Caco-2 (cell line): ENCODE data around the gene PIPOX. TPM values are rescaled to one million over a fixed set of nuclear protein-coding genes. Genes with fewer than 3 reads are reported as not detected.

Experiments used
- BruUV-seq: library from RNA; stranded (reverse); fragments of 400-500 nt; replicated peaks from 2 replicates; lab custom pipeline; 2021; lab: Mats Ljungman, UMichigan
- CTCF ChIA-PET: fragments of 300-600 bp; sonication (Branson Sonifier 250); formaldehyde crosslinking; loops from one replicate; lab custom pipeline; 2022; ENCODE audit warnings: antibody characterized with exemption; lab: Charles Lee
- POLR2A ChIA-PET: fragments of 300-600 bp; sonication (Branson Sonifier 250); formaldehyde crosslinking; loops from one replicate; lab custom pipeline; 2022; ENCODE audit warnings: antibody characterized with exemption; lab: Charles Lee
- DNase-seq, 2 experiments: peaks; one replicate each; pipeline versions ENCODE4 v3.0.0 to v3.0.0-alpha.2; 2020 to 2022
- H3K27me3 ChIP-seq: replicated peaks from 2 replicates; pipeline ENCODE4 v1.6.0; 2011; ENCODE audit warnings: low read length; ENCODE audit not compliant: control insufficient read depth, insufficient read depth
- H3K36me3 ChIP-seq: 2 replicates; pipeline ENCODE4 v1.5.1; 2011; ENCODE audit warnings: low read length; ENCODE audit not compliant: control insufficient read depth, insufficient read depth
- H3K4me1 ChIP-seq: fragments of 250-450 bp; sonication (Bioruptor Pico); 2 replicates; pipeline ENCODE4 v1.5.1; 2020; ENCODE audit warnings: mild to moderate bottlenecking
- H3K4me3 ChIP-seq: 2 replicates; pipeline ENCODE4 v1.5.1; 2011; ENCODE audit warnings: low read depth, mild to moderate bottlenecking, control low read depth, low read length
- H3K9me3 ChIP-seq: fragments of 250-450 bp; sonication (Bioruptor Pico); 2 replicates; pipeline ENCODE4 v1.5.1; 2020; ENCODE audit warnings: mild to moderate bottlenecking, moderate library complexity
- H3K27ac Mint-ChIP-seq: one replicate; pipeline ENCODE4 v1.8.0; 2022; ENCODE audit warnings: mixed read lengths; ENCODE audit not compliant: unreplicated experiment
- H3K27me3 Mint-ChIP-seq: one replicate; pipeline ENCODE4 v1.8.0; 2022; ENCODE audit warnings: mixed read lengths; ENCODE audit not compliant: insufficient read depth, unreplicated experiment
- H3K36me3 Mint-ChIP-seq: one replicate; pipeline ENCODE4 v1.8.0; 2022; ENCODE audit warnings: mild to moderate bottlenecking, mixed read lengths; ENCODE audit not compliant: insufficient read depth, unreplicated experiment
- H3K4me1 Mint-ChIP-seq: one replicate; pipeline ENCODE4 v1.8.0; 2022; ENCODE audit warnings: low read depth, mixed read lengths; ENCODE audit not compliant: unreplicated experiment
- H3K4me3 Mint-ChIP-seq: one replicate; pipeline ENCODE4 v1.8.0; 2022; ENCODE audit warnings: mild to moderate bottlenecking, moderate library complexity, mixed read lengths; ENCODE audit not compliant: unreplicated experiment
- H3K9me3 Mint-ChIP-seq: one replicate; pipeline ENCODE4 v1.8.0; 2022; ENCODE audit warnings: mixed read lengths; ENCODE audit not compliant: unreplicated experiment
- CTCF ChIP-seq, 2 experiments: fragments of 200-600 bp in 1 of 2; IDR thresholded peaks; 1 replicate in 1 of 2; 2 replicates in 1 of 2; pipeline versions ENCODE4 v1.5.1 to v1.8.0; 2011 to 2022; ENCODE audit warnings: antibody characterized with exemption in 1 of 2, control low read depth in 1 of 2, inconsistent platforms in 1 of 2, low read depth in 1 of 2, low read length in 1 of 2, mild to moderate bottlenecking in 1 of 2, moderate library complexity in 1 of 2; ENCODE audit not compliant: insufficient read depth in 1 of 2, severe bottlenecking in 1 of 2, unreplicated experiment in 1 of 2
- intact Hi-C: fragments of 100-400 bp; cut with micrococcal nuclease; formaldehyde crosslinking; loops from one replicate; pipeline ENCODE4 v1.10.0; 2022; ENCODE audit not compliant: unreplicated experiment
- total RNA-seq: library from RNA; stranded (reverse); gene quantifications from 2 replicates; pipeline ENCODE4 v1.2.3, GENCODE V29; 2022

PIPOX gene
- total RNA-seq, 1 experiment from 2014 or later = 2.2 TPM

- H3K4me1 Mint-ChIP-seq = peaks cover 12% of the 10 kb centered on the region
- POLR2A ChIA-PET = no interaction called here
- no peaks in the 10 kb centered on the region for H3K27me3 Mint-ChIP-seq
Measured at GRCh38 chr17:29041091-29041490, 1.9 kb upstream of the PIPOX start.

GRCh38 chr17:29041571-29041970 lies 1.4 kb upstream of the PIPOX start:
- Histone ChIP-seq H3K4me3 (no peak overlapping the region), H3K4me1 (no peaks in the 10 kb centered on the region), H3K27me3 (no peaks in the 10 kb centered on the region), H3K36me3 (no peaks in the 10 kb centered on the region), H3K9me3 (no peaks in the 10 kb centered on the region)
- no TSS peak for BruUV-seq
- Mint-ChIP-seq H3K4me1 (peaks cover 17% of the 10 kb centered on the region), H3K27me3 (peaks cover 3% of the 10 kb centered on the region), H3K36me3 (no peaks in the 10 kb centered on the region), H3K27ac (no peak overlapping the region), H3K9me3 (no peaks in the 10 kb centered on the region), H3K4me3 (no peak overlapping the region)
- TF ChIP-seq CTCF (IDR thresholded peaks at IDR 0.05; ENCODE audit: insufficient read depth in 1 of 2, low read depth in 1 of 2, low read length in 1 of 2, severe bottlenecking in 1 of 2, unreplicated experiment in 1 of 2) = no peak
- intact Hi-C loops = loop anchor here (5.0 kb wide), 1 partner anchor 34 kb away; the partner anchor contains the start of gene SEZ6
- ChIA-PET POLR2A (no interaction called here), CTCF (interaction anchor here (1.7 kb wide), 1 partner anchor 76 kb away, joined by 6 read pairs; no protein-coding TSS in a partner anchor)
- no peak for DNase-seq

More at GRCh38 chr17:29041091-29041490, 1.9 kb upstream of the PIPOX start:
- DNase-seq = no peak
- no TSS peak for BruUV-seq
- no peaks in the 10 kb centered on the region for H3K9me3 ChIP-seq
- H3K4me3 Mint-ChIP-seq = no peak overlapping the region
- H3K36me3 ChIP-seq = no peaks in the 10 kb centered on the region
- H3K36me3 Mint-ChIP-seq = no peaks in the 10 kb centered on the region
- no peak for TF ChIP-seq CTCF (IDR thresholded peaks at IDR 0.05; ENCODE audit: insufficient read depth in 1 of 2, low read depth in 1 of 2, low read length in 1 of 2, severe bottlenecking in 1 of 2, unreplicated experiment in 1 of 2)
- no peaks in the 10 kb centered on the region for H3K4me1 ChIP-seq
- H3K9me3 Mint-ChIP-seq = no peaks in the 10 kb centered on the region
- H3K4me3 ChIP-seq = no peak overlapping the region
- no peaks in the 10 kb centered on the region for H3K27me3 ChIP-seq
- no peak overlapping the region for H3K27ac Mint-ChIP-seq
- intact Hi-C loops = loop anchor here (5.0 kb wide), 1 partner anchor 34 kb away; the partner anchor contains the start of gene SEZ6
- CTCF ChIA-PET = interaction anchor here (1.7 kb wide), 1 partner anchor 75 kb away, joined by 6 read pairs; no protein-coding TSS in a partner anchor

- ChIA-PET POLR2A (no interaction called here), CTCF (interaction anchor here (1.7 kb wide), 1 partner anchor 76 kb away, joined by 6 read pairs; no protein-coding TSS in a partner anchor)
- Mint-ChIP-seq H3K27ac (no peak overlapping the region), H3K27me3 (peaks cover 3% of the 10 kb centered on the region), H3K36me3 (no peaks in the 10 kb centered on the region), H3K4me1 (peaks cover 17% of the 10 kb centered on the region), H3K4me3 (no peak overlapping the region), H3K9me3 (no peaks in the 10 kb centered on the region)
- DNase-seq = no peak
- BruUV-seq = no TSS peak
- TF ChIP-seq CTCF (IDR thresholded peaks at IDR 0.05; ENCODE audit: insufficient read depth in 1 of 2, low read depth in 1 of 2, low read length in 1 of 2, severe bottlenecking in 1 of 2, unreplicated experiment in 1 of 2) = no peak
- no peaks in the 10 kb centered on the region for H3K4me1 ChIP-seq
- H3K36me3 ChIP-seq = no peaks in the 10 kb centered on the region
- no peaks in the 10 kb centered on the region for H3K9me3 ChIP-seq
- no peaks in the 10 kb centered on the region for H3K27me3 ChIP-seq
- intact Hi-C loops = loop anchor here (5.0 kb wide), 1 partner anchor 35 kb away; the partner anchor contains the start of gene SEZ6
- no peak overlapping the region for H3K4me3 ChIP-seq
Measured at GRCh38 chr17:29042026-29042678, 789 bp upstream of the PIPOX start.
